H1 (cell line): ENCODE data around the gene NCR2. TPM values are rescaled to one million over a fixed set of nuclear protein-coding genes. Genes with fewer than 3 reads are reported as not detected.

Experiments used
- CTCF ChIA-PET: fragments of 300-600 bp; sonication (Branson Sonifier 250); formaldehyde crosslinking; loops from one replicate; lab custom pipeline; 2021; ENCODE audit not compliant: partially characterized antibody; lab: Charles Lee
- POLR2A ChIA-PET: fragments of 300-600 bp; sonication (Branson Sonifier 250); formaldehyde crosslinking; loops from one replicate; lab custom pipeline; 2021; ENCODE audit warnings: inconsistent platforms; ENCODE audit not compliant: partially characterized antibody; lab: Charles Lee
- DNase-seq, 2 experiments: peaks; one replicate each; pipeline versions ENCODE4 v3.0.0 to v3.0.0-alpha.2; 2010 to 2022; ENCODE audit warnings: low spot score in 2 of 2, low read depth in 1 of 2, mixed read lengths in 1 of 2
- FAIRE-seq: peaks from 2 replicates; lab custom pipeline; 2011; peaks lifted over from hg19 to GRCh38; lab: Jason Lieb, UNC
- H2AFZ ChIP-seq: 2 replicates; pipeline ENCODE4 v1.8.1; 2012; ENCODE audit warnings: low read length, inconsistent platforms
- H2AK5ac ChIP-seq: 2 replicates; pipeline ENCODE4 v1.6.1; 2013; ENCODE audit warnings: low read depth, low read length
- H2BK120ac ChIP-seq: replicated peaks from 2 replicates; pipeline ENCODE3; 2013; ENCODE audit warnings: low read depth, low read length, inconsistent platforms
- H2BK12ac ChIP-seq: 2 replicates; pipeline ENCODE4 v1.6.1; 2013; ENCODE audit warnings: low read depth, low read length
- H2BK15ac ChIP-seq: 2 replicates; pipeline ENCODE4 v1.6.1; 2013; ENCODE audit warnings: low read length
- H2BK20ac ChIP-seq: 2 replicates; pipeline ENCODE4 v1.6.1; 2013; ENCODE audit warnings: low read length
- H2BK5ac ChIP-seq: 2 replicates; pipeline ENCODE4 v1.6.1; 2013; ENCODE audit warnings: low read depth, low read length
- H3K14ac ChIP-seq: 2 replicates; pipeline ENCODE4 v1.6.1; 2013; ENCODE audit warnings: inconsistent platforms; ENCODE audit not compliant: insufficient read length
- H3K18ac ChIP-seq: 2 replicates; pipeline ENCODE4 v1.6.1; 2013; ENCODE audit warnings: low read length; ENCODE audit errors: extremely low read depth
- H3K23ac ChIP-seq: 2 replicates; pipeline ENCODE4 v1.6.1; 2013; ENCODE audit warnings: inconsistent platforms; ENCODE audit not compliant: insufficient read length
- H3K23me2 ChIP-seq: 2 replicates; pipeline ENCODE4 v1.6.1; 2013; ENCODE audit warnings: low read depth, low read length
- H3K27ac ChIP-seq: 2 replicates; pipeline ENCODE4 v1.6.1; 2011; ENCODE audit warnings: low read depth, low read length, inconsistent platforms
- H3K27me3 ChIP-seq, 4 experiments: replicated peaks in 1 of 4; 1 replicate in 1 of 4; 2 replicates in 3 of 4; pipeline versions ENCODE4 v1.6.1 to v1.8.1; 2011 to 2013; ENCODE audit warnings: low read length in 3 of 4, mild to moderate bottlenecking in 3 of 4, inconsistent platforms in 2 of 4, mixed read lengths in 2 of 4, moderate library complexity in 1 of 4; ENCODE audit not compliant: control insufficient read depth in 3 of 4, insufficient read depth in 3 of 4; ENCODE audit errors: extremely low read depth in 1 of 4
- H3K36me3 ChIP-seq, 4 experiments: 2 replicates each; pipeline versions ENCODE4 v1.6.1 to v1.8.1; 2011 to 2013; ENCODE audit warnings: mild to moderate bottlenecking in 4 of 4, low read length in 3 of 4, moderate library complexity in 2 of 4, control low read depth in 1 of 4, inconsistent platforms in 1 of 4; ENCODE audit not compliant: insufficient read depth in 4 of 4, control insufficient read depth in 2 of 4
- H3K4ac ChIP-seq: replicated peaks from 2 replicates; pipeline ENCODE3; 2013; ENCODE audit warnings: low read length, low read depth, mixed read lengths, inconsistent platforms; ENCODE audit not compliant: insufficient read length
- H3K4me1 ChIP-seq, 4 experiments: replicated peaks in 1 of 4; 1 replicate in 1 of 4; 2 replicates in 3 of 4; pipeline versions ENCODE4 v1.6.1 to v1.8.1; 2011 to 2013; ENCODE audit warnings: low read length in 3 of 4, inconsistent platforms in 2 of 4, mixed read lengths in 1 of 4; ENCODE audit not compliant: insufficient read depth in 4 of 4, control insufficient read depth in 3 of 4
- H3K4me2 ChIP-seq, 2 experiments: 2 replicates each; pipeline versions ENCODE4 v1.6.1 to v1.8.1; 2011 to 2013; ENCODE audit warnings: low read depth in 2 of 2, low read length in 2 of 2, control low read depth in 1 of 2, inconsistent platforms in 1 of 2, mild to moderate bottlenecking in 1 of 2; ENCODE audit not compliant: insufficient read depth in 1 of 2
- H3K4me3 ChIP-seq, 4 experiments: fragments of 200-600, 300-600 bp in 1 of 4; sonication (generic), shearing (Covaris generic), sonication (Bioruptor Twin) in 1 of 4; 2 replicates each; pipeline versions ENCODE4 v1.5.1 to v1.8.1; 2011 to 2016; ENCODE audit warnings: low read length in 4 of 4, low read depth in 3 of 4, control low read depth in 2 of 4, inconsistent platforms in 2 of 4, mild to moderate bottlenecking in 2 of 4, mixed read lengths in 1 of 4, moderate library complexity in 1 of 4; ENCODE audit not compliant: insufficient read depth in 2 of 4; ENCODE audit errors: extremely low read depth in 1 of 4
- H3K56ac ChIP-seq: replicated peaks from 2 replicates; pipeline ENCODE3; 2013; ENCODE audit warnings: low read depth, mild to moderate bottlenecking, mixed read lengths, low read length, inconsistent platforms; ENCODE audit not compliant: insufficient read length
- H3K79me1 ChIP-seq: 2 replicates; pipeline ENCODE4 v1.6.1; 2013; ENCODE audit warnings: low read depth, low read length, control low read depth
- H3K79me2 ChIP-seq, 2 experiments: 2 replicates each; pipeline versions ENCODE4 v1.6.1 to v1.8.1; 2012 to 2013; ENCODE audit warnings: low read length in 2 of 2, mild to moderate bottlenecking in 2 of 2, inconsistent platforms in 1 of 2; ENCODE audit not compliant: insufficient read depth in 2 of 2, control insufficient read depth in 1 of 2
- H3K9ac ChIP-seq, 4 experiments: replicated peaks in 1 of 4; 1 replicate in 1 of 4; 2 replicates in 3 of 4; pipeline versions ENCODE4 v1.6.1 to v1.8.1; 2011 to 2013; ENCODE audit warnings: low read depth in 3 of 4, low read length in 3 of 4, control low read depth in 2 of 4, mild to moderate bottlenecking in 2 of 4, moderate library complexity in 2 of 4, inconsistent platforms in 1 of 4; ENCODE audit errors: extremely low read depth in 1 of 4
- H3K9me3 ChIP-seq, 2 experiments: 2 replicates each; pipeline versions ENCODE4 v1.6.1 to v1.8.1; 2012 to 2013; ENCODE audit warnings: mild to moderate bottlenecking in 2 of 2, moderate library complexity in 2 of 2, control low read depth in 1 of 2, inconsistent platforms in 1 of 2, low read depth in 1 of 2, low read length in 1 of 2, mixed read lengths in 1 of 2; ENCODE audit not compliant: insufficient read depth in 2 of 2
- H4K20me1 ChIP-seq, 2 experiments: replicated peaks in 1 of 2; 2 replicates each; pipeline versions ENCODE3 to v1.8.1; 2011 to 2013; ENCODE audit warnings: inconsistent platforms in 2 of 2, low read length in 2 of 2, mild to moderate bottlenecking in 1 of 2; ENCODE audit not compliant: insufficient read depth in 2 of 2, control insufficient read depth in 1 of 2
- H4K5ac ChIP-seq: 2 replicates; pipeline ENCODE4 v1.6.1; 2013; ENCODE audit warnings: low read length, low read depth, mixed read lengths, inconsistent platforms; ENCODE audit not compliant: insufficient read length
- H4K8ac ChIP-seq: 2 replicates; pipeline ENCODE4 v1.8.0; 2013; ENCODE audit warnings: mild to moderate bottlenecking, moderate library complexity, low read length, inconsistent platforms; ENCODE audit not compliant: insufficient read depth; ENCODE audit errors: extremely low read depth
- H4K91ac ChIP-seq: replicated peaks from 2 replicates; pipeline ENCODE3; 2013; ENCODE audit warnings: low read length, mixed read lengths, inconsistent platforms; ENCODE audit not compliant: insufficient read length
- BACH1 ChIP-seq: IDR thresholded peaks from 2 replicates; pipeline ENCODE4 v1.6.1; 2012; ENCODE audit warnings: low read length, improper control_type of control experiment
- BRCA1 ChIP-seq: IDR thresholded peaks from 2 replicates; pipeline ENCODE4 v1.6.1; 2012; ENCODE audit warnings: low read depth, low read length, improper control_type of control experiment
- CBX5 ChIP-seq: fragments of 300-800, 300-1000 bp; sonication (generic); IDR thresholded peaks from 2 replicates; pipeline ENCODE4 v1.7.1; 2016; ENCODE audit warnings: antibody characterized with exemption, low read length, low read depth
- CEBPB ChIP-seq: IDR thresholded peaks from 2 replicates; pipeline ENCODE4 v1.6.1; 2012; ENCODE audit warnings: low read depth, low read length
- GABPA ChIP-seq: IDR thresholded peaks from 2 replicates; pipeline ENCODE4 v1.6.1; 2011; ENCODE audit warnings: mild to moderate bottlenecking, low read length, moderate library complexity, borderline replicate concordance; ENCODE audit not compliant: insufficient read depth
- GTF2F1 ChIP-seq: IDR thresholded peaks from 2 replicates; pipeline ENCODE4 v1.6.1; 2012; ENCODE audit warnings: low read depth, low read length, improper control_type of control experiment, borderline replicate concordance
- HDAC6 ChIP-seq: IDR thresholded peaks from one replicate; pipeline ENCODE4 v1.7.1; 2012; ENCODE audit warnings: low read depth, mild to moderate bottlenecking, inconsistent platforms, low read length, moderate library complexity
- MAFK ChIP-seq: IDR thresholded peaks from 2 replicates; pipeline ENCODE4 v1.6.1; 2012; ENCODE audit warnings: low read depth, mild to moderate bottlenecking, improper control_type of control experiment, low read length
- POLR2A ChIP-seq, 2 experiments: IDR thresholded peaks; 1 replicate in 1 of 2; 2 replicates in 1 of 2; pipeline ENCODE4 v1.6.1; 2011; ENCODE audit warnings: low read depth in 2 of 2, low read length in 2 of 2, mild to moderate bottlenecking in 2 of 2; ENCODE audit errors: control extremely low read depth in 1 of 2
- POU5F1 ChIP-seq: IDR thresholded peaks from 2 replicates; pipeline ENCODE4 v1.6.1; 2011; ENCODE audit warnings: low read depth, mild to moderate bottlenecking, low read length, moderate library complexity
- RXRA ChIP-seq: IDR thresholded peaks from 2 replicates; pipeline ENCODE4 v1.6.1; 2011; ENCODE audit warnings: low read depth, mild to moderate bottlenecking, low read length, moderate library complexity; ENCODE audit not compliant: insufficient read depth
- SP1 ChIP-seq: IDR thresholded peaks from 2 replicates; pipeline ENCODE4 v1.6.1; 2011; ENCODE audit warnings: low read depth, low read length
- SP2 ChIP-seq: IDR thresholded peaks from 2 replicates; pipeline ENCODE4 v1.6.1; 2012; ENCODE audit warnings: mild to moderate bottlenecking, low read length, inconsistent platforms
- TEAD4 ChIP-seq: IDR thresholded peaks from 2 replicates; pipeline ENCODE4 v1.6.1; 2012; ENCODE audit warnings: low read depth, low read length, inconsistent platforms, mixed read lengths
- WGBS, 2 experiments: shearing (Covaris generic) in 1 of 2; methylation state at CpG; one replicate each; pipeline versions ENCODE4 v1.1.6 to v1.1.7; 2013 to 2015; ENCODE audit warnings: low lambda C conversion rate in 2 of 2, mixed read lengths in 2 of 2, inconsistent platforms in 1 of 2, low coverage in 1 of 2, missing lambda C conversion rate in 1 of 2; ENCODE audit not compliant: insufficient replicate concordance in 2 of 2, insufficient coverage in 1 of 2, insufficient read length in 1 of 2; ENCODE audit errors: extremely low coverage in 1 of 2, missing lambda C conversion rate in 1 of 2; 5-methylcytosine and 5-hydroxymethylcytosine counted together
- long read RNA-seq, 2 experiments: library from RNA in 1 of 2; library from capped mRNA in 1 of 2; stranded (forward); transcript quantifications; one replicate each; pipeline ENCODE4 v2.0.0, GENCODE V29; 2021; ENCODE audit warnings: inconsistent platforms in 1 of 2
- polyA minus RNA-seq, 3 experiments: library from RNA; depleted of rRNA, polyadenylated mRNA; stranded (reverse); fragments of >200 nt; gene quantifications; 1 replicate in 2 of 3; 2 replicates in 1 of 3; pipeline ENCODE4 v1.2.3, GENCODE V29; 2011
- polyA plus RNA-seq, 7 experiments: library from polyadenylated mRNA; depleted of rRNA in 3 of 7; stranded (reverse) in 5 of 7; unstranded in 2 of 7; fragments of >200 nt in 5 of 7; fragments of 200-250 nt in 2 of 7; gene quantifications; 1 replicate in 5 of 7; 2 replicates in 1 of 7; 4 replicates in 1 of 7; pipeline versions ENCODE4 v1.2.1 to v1.2.3, GENCODE V29; 2011 to 2013; ENCODE audit warnings: missing spikeins in 2 of 7, mixed read lengths in 2 of 7
- total RNA-seq: library from RNA; stranded (reverse); fragmentation: NEBNext Ultra II Directional; extraction: Animal tissue kit (Norgen Biotek cat#: 25700); gene quantifications from 2 replicates; pipeline ENCODE4 v1.2.1, GENCODE V29; 2021

NCR2 gene
- not detected in 2 replicates for total RNA-seq
- not detected in 2 replicates for polyA plus RNA-seq (2011; rRNA removed)
- not detected for polyA plus RNA-seq (2011; cell fraction: cytosol; rRNA removed)
- not detected for polyA plus RNA-seq (2011; cell fraction: nucleus; rRNA removed)
- polyA plus RNA-seq (2012, experiment 1 of 2): not detected in 4 replicates
- polyA plus RNA-seq (2012, experiment 2 of 2): not detected
- not detected for polyA plus RNA-seq (2013, experiment 1 of 2)
- not detected for polyA plus RNA-seq (2013, experiment 2 of 2)
- polyA minus RNA-seq (2011; rRNA and poly(A)+ RNA removed): not detected in 2 replicates
- polyA minus RNA-seq (2011; cell fraction: cytosol; rRNA and poly(A)+ RNA removed): not detected
- polyA minus RNA-seq (2011; cell fraction: nucleus; rRNA and poly(A)+ RNA removed): not detected
- long read RNA-seq, experiment 1: 0 reads
- long read RNA-seq, experiment 2: 0 reads

- H4K91ac ChIP-seq: no peak within 1 kb of the TSS
- no peak within 1 kb of the TSS for H3K4ac ChIP-seq
- H3K56ac ChIP-seq: no peak within 1 kb of the TSS
- H3K79me2 ChIP-seq: no peaks in the 10 kb centered on the region
- no peak within 1 kb of the TSS for H4K8ac ChIP-seq
- 89% methylated on average over 5 of the region's 5 CpGs; no CpG with 5 or more reads in 1 of the 2 experiments for WGBS, 2 experiments
- no peak within 1 kb of the TSS for H2BK12ac ChIP-seq
- H4K5ac ChIP-seq: no peak within 1 kb of the TSS
- ChIA-PET POLR2A (interaction anchor here (0.7 kb wide), 1 partner anchor 17 kb away, joined by 3 read pairs; no protein-coding TSS in a partner anchor), CTCF (interaction anchor here (0.8 to 4.0 kb wide), 12 partner anchors 9 to 604 kb away, joined by 3 to 32 read pairs (median 3); partner anchors contain the start of gene TREML2)
- FAIRE-seq: no peak
- H3K14ac ChIP-seq: no peak within 1 kb of the TSS
- DNase-seq: no peak
- no peak within 1 kb of the TSS for H2BK15ac ChIP-seq
- H2BK120ac ChIP-seq: no peak within 1 kb of the TSS
- H4K20me1 ChIP-seq: no peaks in the 10 kb centered on the region
- no peaks in the 10 kb centered on the region for H3K23me2 ChIP-seq
- H3K4me1 ChIP-seq: peaks cover 0 to 5% (median 0%) of the 10 kb centered on the region in 4 experiments; a peak in 1 of 7 replicates
- no peak within 1 kb of the TSS for H2BK5ac ChIP-seq
- 0 out of 7 replicates have a peak, but pooled peaks cover 0 to 2% (median 0%) of the 10 kb centered on the region in 4 experiments for H3K27me3 ChIP-seq
- no peak within 1 kb of the TSS for H3K4me2 ChIP-seq
- H3K79me1 ChIP-seq: no peaks in the 10 kb centered on the region
- no peaks in the 10 kb centered on the region for H3K36me3 ChIP-seq
- H3K27ac ChIP-seq: no peak within 1 kb of the TSS
- H3K9me3 ChIP-seq: no peaks in the 10 kb centered on the region
- no peak within 1 kb of the TSS for H3K4me3 ChIP-seq
- no peak within 1 kb of the TSS for H3K18ac ChIP-seq
- no peak within 1 kb of the TSS for H3K23ac ChIP-seq
- no peak within 1 kb of the TSS for H2AK5ac ChIP-seq
- no peak within 1 kb of the TSS; the same call in 1 of the 2 replicates for H2AFZ ChIP-seq
- no peak within 1 kb of the TSS for H3K9ac ChIP-seq
- no peak within 1 kb of the TSS for H2BK20ac ChIP-seq
- no peak for TF ChIP-seq GTF2F1
- no peak for TF ChIP-seq MAFK
- no peak for TF ChIP-seq HDAC6
- TF ChIP-seq SP1: no peak
- TF ChIP-seq SP2: no peak
- TF ChIP-seq POU5F1: no peak
- TF ChIP-seq CBX5: no peak
- TF ChIP-seq TEAD4: no peak
- TF ChIP-seq BACH1: no peak
- no peak for TF ChIP-seq POLR2A (IDR thresholded peaks at IDR 0.05; ENCODE audit: control extremely low read depth in 1 of 2, low read depth in 2 of 2, low read length in 2 of 2)
- TF ChIP-seq BRCA1: no peak
- TF ChIP-seq CEBPB: no peak
- no peak for TF ChIP-seq RXRA
- no peak for TF ChIP-seq GABPA
These were observed at the start of gene NCR2 for GRCh38 chr6:41335296-41335695. NCR2 (plus strand) TSS chr6:41335608; CDS start chr6:41335877, 269 bp downstream.
